AG10803 (cell line): ENCODE results near the gene IFRD2.
A peak's percentile ranks its signal among the peaks of the same experiment; 100 is the strongest.
"Not testable (repeated sequence)": the region's sequence is repeated elsewhere in the genome, so short reads cannot be mapped to it uniquely, and the experiment has no call there.

Source experiments
- DNase-seq: peaks from one replicate; pipeline ENCODE4 v3.0.0; 2010; ENCODE audit warnings: low read depth
- H3K4me3 ChIP-seq: 2 replicates; pipeline ENCODE4 v1.5.1; 2011; ENCODE audit warnings: mild to moderate bottlenecking, low read length, control low read depth
- CTCF ChIP-seq: conservative IDR thresholded peaks from 2 replicates; pipeline ENCODE4 v1.5.1; 2011; ENCODE audit warnings: mild to moderate bottlenecking, low read length, control low read depth, inconsistent platforms

The IFRD2 gene

DNA sequence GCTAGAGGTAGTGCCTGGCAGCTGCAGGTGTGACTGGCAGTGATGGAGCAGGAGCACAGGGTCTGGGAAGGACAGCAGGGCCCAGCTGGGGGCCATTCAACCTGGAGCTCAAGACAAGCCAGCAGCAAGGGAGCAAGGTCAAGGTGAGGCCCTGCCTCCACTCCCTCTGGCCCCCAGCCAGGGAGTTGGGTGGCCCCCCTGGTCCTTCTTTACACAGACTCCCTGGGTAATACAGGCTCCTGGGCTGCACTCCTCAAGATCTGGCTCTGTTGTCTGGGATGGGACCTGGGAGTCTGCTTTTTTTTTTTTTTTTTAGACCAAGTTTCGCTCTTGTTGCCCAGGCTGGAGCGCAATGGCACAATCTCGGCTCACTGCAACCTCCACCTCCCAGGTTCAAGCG lies 41.7 kb downstream of the IFRD2 start:
- no peak for TF ChIP-seq CTCF
- DNase-seq: no peak
- H3K4me3 ChIP-seq: no peak overlapping the region

DNA sequence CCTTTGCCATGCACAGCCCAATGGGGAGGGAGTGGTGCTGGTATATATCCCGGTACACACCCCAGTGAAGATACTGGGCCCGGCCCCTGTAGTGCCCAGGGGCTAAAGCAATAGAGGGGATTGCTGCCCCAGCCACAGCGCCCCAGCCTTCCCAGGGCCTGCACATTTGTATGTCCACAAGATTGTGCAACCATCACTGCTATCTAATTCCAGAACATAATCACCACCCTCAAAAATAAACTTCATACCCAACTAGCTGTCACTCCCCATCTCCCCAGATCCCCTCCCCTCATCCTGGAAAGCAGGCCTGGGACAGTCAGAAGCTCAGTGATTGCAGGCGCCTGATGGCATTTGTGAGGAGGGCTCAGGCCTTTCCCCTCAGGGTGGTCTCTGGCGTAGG lies 42.8 kb downstream of the IFRD2 start:
- no peak overlapping the region for H3K4me3 ChIP-seq
- no peak for DNase-seq
- no peak for TF ChIP-seq CTCF

DNA sequence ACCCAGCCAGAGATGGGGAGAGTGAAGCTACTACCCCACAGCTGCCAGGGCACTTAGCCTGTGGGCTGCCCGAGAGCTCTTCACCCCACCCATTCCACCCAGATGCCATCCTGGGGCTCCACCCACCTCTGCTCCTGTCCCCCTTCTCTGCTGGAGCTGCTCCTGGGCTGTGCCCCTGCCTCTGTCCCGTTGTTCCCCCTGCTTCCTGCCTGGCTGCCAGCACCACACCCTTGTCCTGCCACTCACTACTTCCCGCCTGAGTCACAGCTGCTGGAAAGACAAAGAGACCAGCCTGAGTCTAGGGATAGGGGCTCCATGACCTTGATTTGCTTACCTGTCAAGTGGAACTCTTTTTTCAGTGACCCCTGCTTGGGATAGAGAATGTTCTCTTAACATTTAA lies 43.8 kb downstream of the IFRD2 start:
- no peak for TF ChIP-seq CTCF

GRCh38 chr3:50246517-50246954 lies 45.7 kb downstream of the IFRD2 start:
- peak overlapping the region; percentile 33 for H3K4me3 ChIP-seq
- DNase-seq: peak; percentile 84
- no peak for TF ChIP-seq CTCF

More for the DNA sequence above, 43.8 kb downstream of the IFRD2 start:
- DNase-seq: no peak
- no peak overlapping the region for H3K4me3 ChIP-seq

DNA sequence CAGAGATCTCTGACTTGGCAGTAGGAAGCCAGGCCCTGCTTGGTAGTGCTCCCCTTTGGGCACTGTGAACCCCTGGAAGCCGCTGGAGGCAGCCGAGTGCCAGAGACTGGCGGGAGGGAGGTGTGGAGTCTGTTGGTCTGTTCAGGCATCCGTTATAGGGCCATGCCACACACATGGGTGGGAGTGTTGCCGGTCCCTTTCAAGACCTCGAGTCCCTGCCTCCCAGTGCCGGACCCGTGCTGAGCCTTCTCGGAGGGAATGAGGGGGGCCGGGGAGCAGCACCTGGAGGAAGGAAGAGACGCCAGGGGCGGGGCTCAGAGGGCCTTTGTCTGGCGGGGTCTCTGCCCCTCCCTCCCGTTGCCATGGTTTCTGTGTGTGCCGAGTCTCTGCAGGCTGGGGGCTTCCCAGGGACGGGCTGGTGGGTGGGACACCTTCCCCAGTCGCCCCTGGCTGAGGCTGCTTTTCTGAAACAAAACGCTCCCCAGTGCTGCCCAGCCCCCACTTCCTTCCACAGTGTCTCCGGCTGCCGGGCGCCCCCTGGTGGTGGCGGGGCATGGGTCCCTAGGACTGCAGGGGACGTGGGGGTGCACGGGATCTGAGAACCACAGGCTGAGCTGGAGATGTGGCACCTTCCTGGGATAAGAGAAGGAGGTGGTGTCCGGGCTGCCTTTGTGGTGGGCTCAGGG lies 46.3 kb downstream of the IFRD2 start:
- peak; percentile 86 for TF ChIP-seq CTCF
- DNase-seq: peak; percentile 80
- H3K4me3 ChIP-seq: peak overlapping the region; percentile 50

DNA sequence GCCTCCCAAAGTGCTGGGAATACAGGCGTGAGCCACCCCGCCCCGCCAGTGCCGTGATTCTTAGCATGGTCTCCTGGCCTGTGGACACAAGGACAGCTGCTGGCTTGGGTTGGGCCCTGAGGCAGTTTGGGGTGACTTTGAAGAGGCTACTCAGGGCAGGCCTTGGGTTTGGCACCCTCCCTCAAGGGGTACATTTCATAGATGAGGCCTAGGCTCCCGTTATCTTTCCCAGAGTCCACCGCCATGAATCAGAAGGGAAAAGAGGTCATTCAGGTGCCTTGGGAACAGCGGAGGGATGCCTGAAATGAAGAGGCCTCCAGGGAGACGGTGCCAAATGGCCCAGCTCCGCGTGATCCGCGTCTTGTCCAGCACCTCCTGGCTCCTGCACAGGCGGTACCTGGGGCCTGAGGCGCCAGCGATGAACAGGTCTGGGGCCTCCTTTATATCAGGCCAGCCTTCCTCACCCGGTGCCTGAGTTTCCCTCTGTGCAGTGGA lies 46.9 kb downstream of the IFRD2 start:
- DNase-seq: no peak
- TF ChIP-seq CTCF: no peak
- H3K4me3 ChIP-seq: peak overlapping the region; percentile 50; the same call in 1 of the 2 replicates

DNA sequence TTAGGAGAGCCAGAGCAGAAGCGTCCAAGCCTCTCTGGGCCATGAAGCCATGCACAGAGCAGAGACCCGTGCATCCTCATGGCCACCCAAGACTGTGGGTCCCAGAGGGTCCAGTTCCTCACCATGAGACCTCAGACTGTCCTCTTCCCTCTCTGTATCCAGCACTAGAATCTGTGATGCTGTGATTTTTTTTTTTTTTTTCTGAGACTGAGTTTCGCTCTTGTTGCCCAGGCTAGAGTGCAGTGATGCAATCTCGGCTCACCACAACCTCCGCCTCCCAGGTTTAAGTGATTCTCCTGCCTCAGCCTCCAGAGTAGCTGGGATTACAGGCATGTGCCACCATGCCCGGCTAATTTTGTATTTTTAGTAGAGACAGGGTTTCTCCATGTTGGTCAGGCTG lies 47.4 kb downstream of the IFRD2 start:
- DNase-seq, H3K4me3 ChIP-seq: not testable (repeated sequence)
